ENCODE measurements around the gene DCST2. TPM values are rescaled to one million over a fixed set of nuclear protein-coding genes. Genes with fewer than 3 reads are reported as not detected.

The DCST2 gene
- total RNA-seq, 4 donors from 2014 or later: not detected

DNA sequence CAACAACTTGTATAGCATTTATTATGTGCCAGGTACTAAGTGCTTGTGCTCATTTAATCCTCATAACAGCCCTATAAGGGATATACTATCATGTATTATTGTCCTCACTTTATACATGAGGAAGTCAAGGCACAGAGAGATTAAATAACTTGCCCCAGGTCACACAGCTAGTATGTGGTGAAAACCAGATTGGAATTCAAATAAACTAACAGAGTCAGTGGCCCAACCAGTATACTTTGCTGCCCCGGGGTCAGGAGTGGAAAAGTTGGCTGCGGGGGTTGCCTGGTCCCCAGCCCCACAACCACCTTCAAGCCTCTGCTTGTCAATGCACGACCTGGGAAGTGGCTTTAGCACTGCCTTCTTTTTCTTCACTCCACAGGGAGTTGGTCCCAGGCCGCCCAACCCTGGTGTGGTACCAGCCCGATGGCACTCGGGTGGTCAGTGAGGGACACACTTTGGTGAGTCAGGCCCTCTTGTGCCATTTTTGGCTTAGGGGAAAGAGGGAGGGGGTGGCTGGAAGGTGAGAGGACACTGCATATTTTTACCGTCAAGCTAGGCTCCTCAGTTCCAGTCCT lies 20.0 kb upstream of the DCST2 start:
- DNase-seq (no peak), ATAC-seq (no peak)
- no peaks in the 10 kb centered on the region for H3K9me3 ChIP-seq
- TF ChIP-seq, protein P1, sequence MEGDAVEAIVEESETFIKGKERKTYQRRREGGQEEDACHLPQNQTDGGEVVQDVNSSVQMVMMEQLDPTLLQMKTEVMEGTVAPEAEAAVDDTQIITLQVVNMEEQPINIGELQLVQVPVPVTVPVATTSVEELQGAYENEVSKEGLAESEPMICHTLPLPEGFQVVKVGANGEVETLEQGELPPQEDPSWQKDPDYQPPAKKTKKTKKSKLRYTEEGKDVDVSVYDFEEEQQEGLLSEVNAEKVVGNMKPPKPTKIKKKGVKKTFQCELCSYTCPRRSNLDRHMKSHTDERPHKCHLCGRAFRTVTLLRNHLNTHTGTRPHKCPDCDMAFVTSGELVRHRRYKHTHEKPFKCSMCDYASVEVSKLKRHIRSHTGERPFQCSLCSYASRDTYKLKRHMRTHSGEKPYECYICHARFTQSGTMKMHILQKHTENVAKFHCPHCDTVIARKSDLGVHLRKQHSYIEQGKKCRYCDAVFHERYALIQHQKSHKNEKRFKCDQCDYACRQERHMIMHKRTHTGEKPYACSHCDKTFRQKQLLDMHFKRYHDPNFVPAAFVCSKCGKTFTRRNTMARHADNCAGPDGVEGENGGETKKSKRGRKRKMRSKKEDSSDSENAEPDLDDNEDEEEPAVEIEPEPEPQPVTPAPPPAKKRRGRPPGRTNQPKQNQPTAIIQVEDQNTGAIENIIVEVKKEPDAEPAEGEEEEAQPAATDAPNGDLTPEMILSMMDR (IDR thresholded peaks at IDR 0.05 in 4 of 5, conservative IDR thresholded peaks at IDR 0.05 in 1 of 5): no peak
- TF ChIP-seq POLR2A (IDR thresholded peaks at IDR 0.05): no peak
- peaks cover 22 to 24% of the 10 kb centered on the region in 2 donors for H3K4me1 ChIP-seq
- in situ Hi-C loops (cut with MboI; ENCODE audit: low sequenced_read_pairs in 4 of 4) (loop anchor here in 1 of 4 donors (25.0 kb wide), 1 partner anchor 91 kb away; the partner anchor contains the start of genes CKS1B, PBXIP1, PYGO2 and SHC1), intact Hi-C loops (cut with DNase I; ENCODE audit: low total_unique reads) (loop anchor here (5.0 kb wide), 1 partner anchor 81 kb away; the partner anchor contains the start of genes CKS1B and SHC1)
- no peaks in the 10 kb centered on the region for H3K27me3 ChIP-seq
- H3K36me3 ChIP-seq: peaks cover 0 to 46% of the 10 kb centered on the region in 2 donors
- no peak overlapping the region for H3K4me3 ChIP-seq
- H3K27ac ChIP-seq: peak overlapping the region in 3 of 4 donors; percentile 49 to 94 (median 60)

DNA sequence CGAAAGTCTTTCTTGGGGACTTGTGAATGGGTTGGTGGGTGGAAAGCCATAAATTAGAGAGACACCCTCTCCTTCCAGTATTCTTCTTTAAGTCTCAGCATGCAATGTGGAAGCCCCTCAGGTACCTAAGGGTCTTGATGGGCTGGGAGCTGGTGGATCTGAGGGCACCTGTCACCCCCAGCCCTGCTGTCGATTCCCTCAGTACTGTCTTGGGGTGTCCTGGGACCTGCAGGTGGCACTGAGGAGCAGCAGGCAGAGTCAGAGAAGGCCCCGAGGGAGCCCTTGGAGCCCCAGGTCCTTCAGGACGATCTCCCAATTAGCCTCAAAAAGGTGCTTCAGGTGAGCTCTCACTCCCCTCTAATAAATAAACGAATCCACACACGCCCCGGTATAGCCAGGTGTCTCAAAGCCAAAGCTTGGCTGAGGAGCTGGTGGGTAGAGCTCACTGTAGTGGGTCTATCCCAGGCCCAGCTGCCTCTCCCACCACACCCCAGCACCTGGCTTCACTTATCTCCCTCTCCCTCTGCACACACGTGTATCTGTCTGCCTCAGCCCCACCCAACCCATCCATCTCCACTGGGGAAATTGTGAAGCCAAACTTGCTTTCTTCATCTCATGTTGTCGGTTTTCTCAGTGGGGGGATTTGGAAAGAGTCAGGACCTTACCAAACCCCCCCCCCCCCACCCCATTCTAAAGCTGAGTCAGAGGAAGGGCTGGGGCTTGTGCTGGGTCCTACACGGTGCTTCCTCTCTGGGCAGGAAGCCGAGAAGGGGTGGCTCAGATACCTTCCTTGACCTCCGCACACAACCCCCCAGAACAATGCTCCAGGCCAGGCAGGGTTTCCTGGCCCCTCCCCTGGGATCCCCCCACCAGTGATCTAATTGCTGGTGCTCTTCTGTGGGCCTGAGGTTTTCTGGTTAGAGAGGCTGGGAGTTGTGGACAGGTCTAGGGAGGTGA lies 19.1 kb upstream of the DCST2 start:
- peak overlapping the region; percentile 90 to 99 (median 94) for H3K27ac ChIP-seq
- H3K4me1 ChIP-seq: peaks cover 25 to 29% of the 10 kb centered on the region in 2 donors
- intact Hi-C loops (cut with DNase I; ENCODE audit: low total_unique reads) (loop anchor here (5.0 kb wide), 1 partner anchor 80 kb away; the partner anchor contains the start of genes CKS1B and SHC1), in situ Hi-C loops (cut with MboI; ENCODE audit: low sequenced_read_pairs in 4 of 4) (loop anchor here in 1 of 4 donors (25.0 kb wide), 1 partner anchor 90 kb away; the partner anchor contains the start of genes CKS1B, PBXIP1, PYGO2 and SHC1)
- DNase-seq: no peak
- H3K27me3 ChIP-seq: no peaks in the 10 kb centered on the region
- no peaks in the 10 kb centered on the region for H3K9me3 ChIP-seq
- ATAC-seq: no peak
- peaks cover 0 to 37% of the 10 kb centered on the region in 2 donors for H3K36me3 ChIP-seq
- TF ChIP-seq, protein P1 (IDR thresholded peaks at IDR 0.05 in 4 of 5, conservative IDR thresholded peaks at IDR 0.05 in 1 of 5): no peak
- no peak for TF ChIP-seq POLR2A (IDR thresholded peaks at IDR 0.05)
- H3K4me3 ChIP-seq: peak overlapping the region; percentile 82 to 96 (median 90)

DNA sequence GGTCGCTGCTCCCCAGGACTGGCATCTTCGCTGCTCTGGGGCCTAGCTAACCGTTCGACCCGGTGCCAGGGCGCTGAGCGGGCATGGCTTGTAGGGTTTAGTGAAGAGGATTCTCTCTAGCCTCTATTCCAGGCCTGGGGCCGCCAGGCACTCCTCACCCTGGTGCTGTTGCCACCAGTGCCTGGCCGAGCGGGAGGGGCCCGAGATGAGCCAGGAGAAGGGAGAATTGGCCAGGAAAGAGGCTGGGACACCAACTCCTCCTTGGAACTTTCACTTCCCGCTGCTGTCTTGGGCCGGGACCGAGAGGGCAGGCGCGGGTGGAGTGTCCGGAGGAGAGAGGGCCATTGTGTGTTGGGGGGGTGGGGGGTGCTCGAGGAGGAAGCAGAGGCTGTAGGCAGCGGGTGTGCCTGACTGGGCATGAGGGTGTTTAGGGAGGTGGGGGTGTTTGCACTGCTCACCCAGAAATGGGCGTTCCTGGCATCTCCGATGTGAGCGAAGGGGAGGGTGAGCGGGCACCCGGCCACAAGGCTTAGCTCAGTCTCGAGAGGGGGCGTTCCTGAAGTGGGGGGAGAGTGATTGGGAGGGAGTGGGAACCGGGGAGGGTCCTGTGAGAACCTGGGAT lies 18.3 kb upstream of the DCST2 start:
- TF ChIP-seq POLR2A (IDR thresholded peaks at IDR 0.05): no peak
- TF ChIP-seq, protein P1 (IDR thresholded peaks at IDR 0.05 in 4 of 5, conservative IDR thresholded peaks at IDR 0.05 in 1 of 5): no peak
- Histone ChIP-seq H3K9me3 (no peaks in the 10 kb centered on the region), H3K27ac (peak overlapping the region; percentile 90 to 99 (median 94)), H3K36me3 (peaks cover 0 to 29% of the 10 kb centered on the region in 2 donors), H3K4me3 (peak overlapping the region; percentile 82 to 96 (median 90)), H3K27me3 (no peaks in the 10 kb centered on the region), H3K4me1 (peaks cover 25 to 29% of the 10 kb centered on the region in 2 donors)
- peak; percentile 10 to 24 for ATAC-seq
- intact Hi-C loops (cut with DNase I; ENCODE audit: low total_unique reads) (loop anchor here (2.0 to 5.0 kb wide), 4 partner anchors 35 to 493 kb away; partner anchors contain the start of genes CKS1B, SHC1 and UBE2Q1), in situ Hi-C loops (cut with MboI; ENCODE audit: low sequenced_read_pairs in 4 of 4) (loop anchor here in 1 of 4 donors (25.0 kb wide), 1 partner anchor 90 kb away; the partner anchor contains the start of genes CKS1B, PBXIP1, PYGO2 and SHC1)
- DNase-seq: peak; percentile 30 to 42

DNA sequence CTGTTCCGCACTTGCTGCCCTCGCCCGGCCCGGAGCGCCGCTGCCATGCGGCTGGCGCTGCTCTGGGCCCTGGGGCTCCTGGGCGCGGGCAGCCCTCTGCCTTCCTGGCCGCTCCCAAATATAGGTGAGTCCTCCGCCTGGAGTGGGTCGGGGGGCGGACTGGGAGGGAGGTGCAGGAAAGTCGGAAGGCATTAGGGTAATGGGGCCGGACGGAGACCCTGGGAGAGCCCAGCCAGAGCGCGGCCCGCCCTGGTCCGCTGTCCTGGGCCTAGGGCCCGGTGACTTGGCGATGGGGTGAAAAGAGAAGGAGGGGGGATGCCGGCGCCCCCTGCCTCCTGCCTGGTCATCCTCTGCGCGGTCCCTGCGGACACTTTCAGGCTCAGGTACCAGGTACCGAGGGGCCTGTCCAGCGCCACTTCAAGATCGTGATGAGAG lies 17.8 kb upstream of the DCST2 start:
- Histone ChIP-seq H3K4me1 (peaks cover 25 to 29% of the 10 kb centered on the region in 2 donors), H3K4me3 (peak overlapping the region; percentile 82 to 96 (median 90)), H3K9me3 (no peaks in the 10 kb centered on the region), H3K36me3 (peaks cover 0 to 24% of the 10 kb centered on the region in 2 donors), H3K27me3 (no peaks in the 10 kb centered on the region), H3K27ac (peak overlapping the region; percentile 90 to 99 (median 94))
- TF ChIP-seq, protein P1 (IDR thresholded peaks at IDR 0.05 in 4 of 5, conservative IDR thresholded peaks at IDR 0.05 in 1 of 5): no peak
- peak; percentile 62 to 66 for TF ChIP-seq POLR2A (IDR thresholded peaks at IDR 0.05)
- no peak for DNase-seq
- in situ Hi-C loops (cut with MboI; ENCODE audit: low sequenced_read_pairs in 4 of 4) (loop anchor here in 1 of 4 donors (25.0 kb wide), 1 partner anchor 89 kb away; the partner anchor contains the start of genes CKS1B, PBXIP1, PYGO2 and SHC1), intact Hi-C loops (cut with DNase I; ENCODE audit: low total_unique reads) (loop anchor here (2.0 to 5.0 kb wide), 4 partner anchors 35 to 493 kb away; partner anchors contain the start of genes CKS1B, SHC1 and UBE2Q1)
- peak; percentile 15 to 23 for ATAC-seq
